Activated CD4-positive, alpha-beta T cell treated with anti-CD3 and anti-CD28 coated beads, Interleukin-2, Interleukin-4, amounts not matched to agents 100 ng/mL and 50 ng/mL, durations not matched to agents 16 hours and 8 hours (primary cell): ENCODE measurements around the gene SHCBP1.

Experiments
- DNase-seq: peaks from one replicate; pipeline ENCODE4 v3.0.0-alpha.2; 2020; ENCODE audit warnings: low spot score

The SHCBP1 gene

DNA sequence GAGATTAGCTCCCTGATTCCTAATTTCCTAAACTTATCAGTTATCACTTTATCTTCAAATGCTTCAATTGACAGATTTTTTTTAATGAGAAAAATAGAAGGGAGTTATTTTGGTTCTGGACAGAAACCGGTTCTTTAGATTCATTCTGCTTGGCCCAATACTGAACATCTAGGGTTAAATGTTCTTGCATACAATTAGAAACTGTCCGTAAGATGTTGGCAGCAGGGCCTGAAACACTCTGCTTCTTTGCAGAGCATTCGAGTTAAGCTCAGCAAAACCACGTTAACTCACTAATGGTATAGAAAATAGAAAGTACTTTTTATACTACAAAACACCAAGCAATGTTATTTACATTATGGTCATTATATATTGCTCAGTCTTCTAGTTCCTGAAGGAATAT lies 7.2 kb downstream of the SHCBP1 start:
- no peak for DNase-seq

DNA sequence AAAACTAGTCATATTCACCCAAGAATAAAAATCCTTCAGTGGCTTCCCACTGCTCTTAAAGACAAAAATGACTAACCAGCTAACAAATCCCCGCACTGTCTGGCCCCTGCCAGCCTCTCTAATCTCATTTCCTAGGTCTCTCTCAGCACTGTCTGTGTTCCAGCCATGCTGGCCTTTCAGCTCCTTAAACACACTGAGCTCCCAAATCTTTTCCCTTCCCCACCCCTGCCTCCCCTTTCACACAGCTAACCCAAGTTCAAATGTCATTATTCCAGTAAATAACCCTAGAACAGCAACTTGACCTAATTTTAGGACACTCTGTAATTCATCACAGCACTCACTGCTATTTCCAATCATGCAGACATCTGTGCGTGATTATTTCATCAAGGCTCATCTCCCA lies 7.8 kb downstream of the SHCBP1 start:
- no peak for DNase-seq

DNA sequence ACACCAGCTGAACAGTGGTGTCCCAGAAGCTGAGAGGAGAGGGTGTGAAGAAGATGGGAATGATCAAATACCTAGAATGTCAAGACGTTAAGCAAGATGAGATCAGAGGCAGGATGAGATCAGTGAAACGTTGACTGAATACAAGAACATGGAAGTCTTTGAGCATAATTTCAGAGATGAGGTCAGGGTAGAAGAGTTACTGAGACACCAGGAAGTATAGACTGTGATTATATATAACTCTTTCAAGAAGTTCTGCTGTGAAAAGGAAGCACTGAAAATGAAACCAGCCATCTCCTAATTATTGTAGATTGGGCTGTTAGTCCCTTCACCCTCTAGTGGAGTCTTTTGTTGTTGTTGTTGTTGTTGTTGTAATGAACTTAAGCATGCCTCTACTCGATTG lies 9.1 kb downstream of the SHCBP1 start:
- DNase-seq: peak; percentile 5

DNA sequence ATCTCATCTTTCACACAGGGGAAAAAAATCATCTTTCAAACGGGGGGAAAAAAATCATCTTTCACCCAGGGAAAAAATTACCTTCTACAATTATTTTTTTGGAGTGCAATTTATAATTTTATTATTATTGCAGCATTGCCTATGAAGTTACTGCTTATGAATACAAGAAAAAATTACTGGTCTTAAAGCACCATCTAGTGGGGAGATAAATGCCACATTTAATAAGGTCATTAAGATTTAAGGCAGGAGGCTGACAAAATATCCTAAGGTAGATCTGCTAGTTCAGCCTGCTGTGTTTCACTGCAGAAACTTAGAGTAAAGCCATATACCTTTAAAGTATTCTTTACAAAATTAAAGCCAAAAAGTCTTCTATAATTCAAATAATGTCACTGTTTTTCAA lies 13.7 kb downstream of the SHCBP1 start:
- DNase-seq: peak; percentile 19

DNA sequence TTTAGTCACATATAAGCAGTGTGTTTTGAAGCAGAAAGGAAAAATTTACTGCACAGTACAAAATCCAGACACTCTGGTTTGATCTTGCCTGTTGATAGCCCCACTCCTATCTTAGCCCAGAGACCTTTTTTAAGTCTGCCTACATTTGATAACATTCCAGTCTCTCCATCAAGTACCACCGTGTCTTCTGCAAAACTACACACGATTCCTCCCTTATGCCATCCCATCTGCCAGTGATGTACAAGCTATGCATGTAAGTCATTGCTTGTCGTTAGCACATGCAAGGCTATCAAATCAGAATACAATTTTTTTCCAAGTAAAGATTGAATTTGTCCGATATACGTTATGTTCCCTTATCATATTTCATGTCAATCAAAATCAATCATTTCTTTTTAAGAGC lies 14.9 kb downstream of the SHCBP1 start:
- DNase-seq: no peak

DNA sequence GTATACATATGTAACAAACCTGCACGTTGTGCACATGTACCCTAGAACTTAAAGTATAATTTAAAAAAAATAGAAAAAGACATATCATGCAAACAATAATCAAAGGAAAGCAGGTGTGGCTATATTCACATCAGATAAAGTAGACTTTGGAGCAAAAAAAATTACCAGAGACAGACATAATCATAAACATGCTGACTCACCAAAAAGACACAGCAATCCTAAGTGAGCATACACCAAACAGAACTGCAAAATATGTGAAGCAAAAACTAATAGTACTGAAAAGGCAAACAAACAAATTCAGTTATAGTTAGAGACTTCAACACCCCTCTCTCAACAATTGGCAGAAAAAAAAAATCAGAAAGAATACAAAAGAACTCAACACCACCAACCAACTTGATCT lies 29.9 kb downstream of the SHCBP1 start:
- no peak for DNase-seq

DNA sequence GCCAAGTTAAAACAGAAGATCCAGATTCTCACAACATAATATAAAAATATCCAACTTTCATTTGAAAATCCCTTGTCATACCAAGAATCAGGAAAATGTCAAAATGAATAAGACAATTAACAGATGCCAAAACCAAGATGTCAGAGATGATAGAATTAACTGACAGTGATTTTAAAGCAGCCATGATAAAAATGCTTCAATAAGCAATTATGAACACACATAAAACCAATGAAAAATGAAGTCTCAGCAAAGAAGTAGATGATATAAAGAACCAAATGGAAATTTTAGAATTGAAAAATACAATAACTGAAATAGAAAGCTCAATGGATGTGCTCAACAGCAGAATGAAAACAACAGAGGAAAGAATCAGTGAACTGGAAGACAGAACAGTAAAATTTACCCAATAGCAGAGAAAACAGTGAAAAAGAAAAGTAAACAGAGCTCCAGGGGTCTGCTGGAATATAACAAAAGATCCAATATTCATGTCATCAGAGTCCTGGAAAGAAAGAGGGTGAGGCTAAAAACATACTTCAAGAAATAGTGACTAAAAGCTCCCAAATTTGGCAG lies 35.1 kb downstream of the SHCBP1 start:
- DNase-seq: no peak

DNA sequence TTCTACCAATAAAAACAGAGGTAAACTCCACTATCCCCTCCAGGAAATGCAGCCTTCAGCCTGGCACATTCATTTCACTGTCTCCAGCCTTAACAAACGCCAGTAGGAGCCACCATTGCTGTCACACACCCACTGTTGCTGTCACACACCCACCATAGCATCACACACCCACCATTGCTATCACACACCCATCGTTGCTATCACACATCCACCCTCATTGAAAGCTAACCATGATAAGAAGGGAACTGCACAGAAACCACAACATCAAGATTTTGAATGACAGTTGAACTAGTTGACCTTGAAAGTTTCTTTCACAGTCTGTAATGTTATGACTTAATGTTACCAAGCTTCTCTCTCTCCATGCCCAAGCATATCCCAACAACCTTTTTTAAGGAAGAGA lies 38.1 kb downstream of the SHCBP1 start:
- no peak for DNase-seq

DNA sequence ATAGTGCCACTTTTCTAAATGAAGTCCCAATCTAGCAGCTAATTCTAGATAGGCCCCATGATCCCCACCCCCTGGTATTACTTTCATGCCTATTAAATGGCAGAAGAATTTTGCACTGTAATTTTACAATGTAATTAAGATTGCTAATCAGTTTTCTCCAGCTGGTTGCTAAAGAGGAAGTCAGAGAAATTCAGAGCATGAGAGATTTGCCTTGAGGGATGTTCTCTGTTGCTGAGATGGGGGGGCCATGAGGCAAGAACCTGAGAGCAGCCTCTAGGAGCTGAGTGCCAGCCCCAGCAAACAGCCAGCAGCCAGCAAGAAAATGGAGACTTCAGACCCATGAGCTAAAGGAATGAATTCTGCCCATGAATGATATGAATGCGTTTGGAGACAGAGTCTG lies 38.9 kb downstream of the SHCBP1 start:
- no peak for DNase-seq

DNA sequence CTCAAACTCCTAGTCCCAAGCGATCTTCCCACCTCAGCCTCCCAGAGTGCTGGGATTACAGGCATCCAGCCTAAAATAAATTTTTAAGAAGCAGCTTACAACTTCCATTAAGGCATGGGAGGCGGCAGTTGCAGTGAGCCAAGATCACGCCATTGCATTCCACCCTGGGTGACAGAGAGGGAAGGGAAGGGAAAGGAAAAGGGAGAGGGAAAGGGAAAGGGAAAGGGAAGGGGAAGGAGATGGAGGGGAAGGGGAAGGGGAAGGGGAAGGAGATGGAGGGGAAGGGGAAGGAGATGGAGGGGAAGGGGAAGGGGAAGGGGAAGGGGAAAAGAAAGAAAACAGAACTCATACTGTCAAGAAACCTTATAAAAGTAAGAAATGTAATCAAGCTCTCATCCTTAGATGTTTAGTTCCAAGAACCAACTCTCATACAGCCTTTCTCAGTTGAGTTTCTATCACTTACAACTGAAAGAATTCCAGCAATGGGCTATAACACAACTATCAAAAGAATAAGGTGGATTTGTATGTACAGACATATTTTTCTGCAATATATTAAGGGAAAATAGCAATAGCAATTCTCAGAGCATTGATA lies 43.1 kb downstream of the SHCBP1 start:
- no peak for DNase-seq

DNA sequence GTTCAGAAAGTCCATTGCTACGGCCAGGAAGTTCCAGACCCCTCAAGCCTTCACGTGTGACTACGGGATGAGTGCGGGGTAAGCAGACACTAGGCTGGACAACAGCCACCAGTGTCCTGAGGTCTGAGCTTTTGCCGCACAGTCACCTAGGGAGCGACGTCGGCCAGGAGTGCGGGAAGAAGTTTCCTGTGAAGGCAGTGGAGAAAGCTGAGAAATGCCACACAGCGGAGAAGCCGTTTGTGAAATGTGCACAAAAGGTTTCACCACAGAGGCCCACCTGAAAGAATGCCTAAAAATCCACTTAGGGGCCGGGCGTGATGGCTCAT lies 47.4 kb downstream of the SHCBP1 start:
- no peak for DNase-seq

DNA sequence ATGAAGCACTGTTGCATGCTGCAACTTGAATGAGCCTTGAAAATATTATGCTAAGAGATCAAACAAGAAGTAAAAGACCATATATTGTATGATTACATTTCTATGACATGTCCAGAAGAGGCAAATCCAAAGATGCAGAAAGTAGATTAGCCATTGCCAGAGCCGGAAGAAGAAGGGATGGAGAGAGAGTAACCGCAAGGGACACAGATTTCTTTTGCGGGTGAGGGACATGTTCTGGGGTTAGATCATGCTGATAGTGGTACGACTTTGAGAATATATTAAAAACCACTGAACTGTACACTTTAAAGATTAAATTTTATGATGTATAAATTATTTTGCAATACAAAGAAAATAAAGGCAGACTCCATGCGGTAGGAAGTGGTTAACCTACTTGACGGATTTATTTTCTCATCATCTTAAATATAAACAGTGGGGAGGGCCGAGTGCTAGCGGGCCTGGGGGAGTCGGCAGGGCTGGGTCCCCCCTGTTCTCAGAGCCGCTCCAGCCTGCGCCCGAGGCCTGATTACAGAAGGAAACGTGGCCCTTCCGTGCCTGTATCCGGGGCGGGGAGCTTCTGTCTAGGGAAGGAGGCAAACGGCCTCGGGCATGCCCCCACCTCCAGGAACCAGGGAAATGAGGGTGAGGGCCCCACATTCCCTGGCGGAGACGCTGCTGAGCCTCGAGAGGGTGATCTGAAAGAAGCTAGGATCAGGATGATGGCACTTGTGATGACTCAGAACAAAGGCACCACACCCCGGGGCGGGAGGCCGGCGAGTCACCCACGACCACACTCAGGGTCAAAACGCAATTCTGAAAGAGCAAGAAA lies 48.0 kb downstream of the SHCBP1 start:
- no peak for DNase-seq

DNA sequence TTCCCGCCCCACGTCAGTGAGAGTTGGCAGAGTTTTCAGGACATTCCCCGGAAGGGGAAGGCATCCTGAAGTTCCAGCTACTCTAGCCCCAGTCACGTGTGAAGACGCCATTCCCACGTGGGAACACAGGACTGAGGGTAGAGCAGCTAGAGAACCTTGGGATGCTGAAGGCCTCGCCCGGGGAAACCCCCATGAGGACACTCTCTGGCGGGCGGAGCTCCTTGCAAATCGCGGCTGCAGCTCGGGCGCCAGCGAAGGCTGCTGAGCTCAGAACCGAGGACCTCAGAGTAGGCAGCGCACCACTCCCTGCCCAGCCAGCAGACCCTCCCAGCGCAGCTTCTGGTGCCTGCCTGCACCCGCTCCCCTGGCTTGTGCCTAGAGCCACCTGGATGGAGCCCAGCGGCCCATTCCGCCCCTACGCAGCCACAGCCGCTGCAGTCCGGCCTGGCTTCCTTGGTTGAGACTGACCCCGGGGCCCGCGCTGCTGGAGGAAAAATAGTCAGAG lies 51.9 kb downstream of the SHCBP1 start:
- DNase-seq: no peak

DNA sequence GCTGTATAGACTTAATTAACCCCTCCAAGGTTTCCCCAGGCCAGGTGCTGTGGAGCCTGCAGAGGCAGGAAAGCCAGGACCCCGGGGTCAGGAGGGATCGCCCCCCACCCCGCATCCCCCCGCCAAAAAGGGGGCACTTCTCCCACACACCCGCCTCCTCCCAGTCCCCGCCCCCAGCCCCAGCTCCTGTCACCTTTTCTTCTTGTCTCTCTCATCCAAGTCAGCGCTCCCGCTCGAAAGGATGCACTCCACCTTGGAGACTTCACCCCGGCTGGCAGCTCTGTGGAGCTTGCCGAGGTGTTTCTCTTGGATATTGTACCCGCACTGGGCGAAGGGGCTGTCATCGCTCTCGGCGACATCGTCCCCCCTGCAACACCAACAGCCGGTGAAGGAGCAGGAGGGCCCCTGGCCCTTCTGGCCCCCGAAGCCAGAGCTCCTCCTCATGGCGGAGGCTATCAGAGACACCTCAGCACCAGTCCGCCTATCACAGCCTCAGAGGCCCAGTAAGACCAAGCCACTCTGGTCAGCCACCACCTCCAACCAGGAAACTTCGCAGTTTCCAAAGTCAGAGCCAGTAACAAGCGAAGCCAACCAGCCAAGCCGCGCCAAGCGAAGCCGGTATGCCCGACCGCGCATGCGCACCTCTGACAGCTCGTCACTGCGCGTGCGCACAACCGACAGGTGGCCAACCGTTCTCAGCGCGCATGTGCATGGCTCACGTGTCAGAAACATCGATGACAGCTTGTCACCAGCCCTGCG lies 52.5 kb downstream of the SHCBP1 start:
- DNase-seq: no peak

DNA sequence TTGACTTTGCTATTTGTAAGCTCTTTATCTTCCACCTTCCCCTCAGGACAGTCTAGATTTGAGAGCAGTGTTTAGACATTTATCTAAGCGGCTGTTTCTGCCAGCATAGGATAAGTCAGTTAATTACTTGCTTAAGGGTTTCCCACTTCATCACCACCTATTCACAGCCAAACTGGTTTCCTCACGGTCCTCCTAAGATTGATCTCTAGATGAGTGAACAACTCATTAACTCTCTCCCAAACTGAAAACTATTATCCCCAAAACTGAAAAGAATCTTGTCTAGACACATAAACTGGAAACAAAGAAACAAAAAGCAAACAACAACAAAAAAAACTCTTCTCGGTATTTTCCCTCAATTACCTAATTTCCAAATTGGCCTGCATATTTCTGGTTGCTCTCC lies 58.2 kb downstream of the SHCBP1 start:
- DNase-seq: no peak

DNA sequence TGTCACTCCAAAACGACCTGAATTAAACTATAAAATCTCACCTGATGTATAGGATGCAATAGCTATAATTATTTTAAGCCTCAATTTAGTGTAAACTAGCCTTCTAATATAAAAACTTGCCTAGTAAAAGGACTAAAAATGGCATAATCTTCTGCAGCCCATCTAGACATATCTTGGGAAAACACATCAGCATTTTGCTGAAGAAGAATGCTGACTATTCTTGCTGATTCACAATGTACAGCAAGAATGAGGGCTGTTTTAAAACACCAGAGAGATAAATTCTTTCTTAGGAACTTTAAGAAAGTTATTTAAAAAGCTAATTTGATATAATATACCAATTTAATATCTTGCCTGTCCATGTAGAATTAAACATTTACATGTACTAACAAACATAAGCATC lies 63.2 kb downstream of the SHCBP1 start:
- DNase-seq: no peak

DNA sequence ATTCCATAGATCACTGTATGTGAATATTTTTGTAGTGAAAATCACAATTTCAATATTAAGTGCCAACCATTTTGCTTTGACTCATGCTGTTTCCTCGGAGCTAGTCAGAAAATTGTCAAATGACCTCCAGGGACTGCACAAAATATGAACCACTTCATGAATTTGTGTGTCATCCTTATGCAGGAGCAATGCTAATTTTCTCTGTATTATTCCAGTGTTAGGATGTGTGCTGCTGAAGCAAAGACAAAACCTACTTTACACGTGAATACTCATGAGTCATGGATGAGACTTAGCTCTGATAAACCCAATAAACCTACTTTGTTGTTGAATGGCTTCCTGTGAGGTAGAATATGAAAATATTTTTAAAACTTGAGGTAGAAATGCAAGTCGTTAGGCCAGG lies 65.2 kb downstream of the SHCBP1 start:
- no peak for DNase-seq

DNA sequence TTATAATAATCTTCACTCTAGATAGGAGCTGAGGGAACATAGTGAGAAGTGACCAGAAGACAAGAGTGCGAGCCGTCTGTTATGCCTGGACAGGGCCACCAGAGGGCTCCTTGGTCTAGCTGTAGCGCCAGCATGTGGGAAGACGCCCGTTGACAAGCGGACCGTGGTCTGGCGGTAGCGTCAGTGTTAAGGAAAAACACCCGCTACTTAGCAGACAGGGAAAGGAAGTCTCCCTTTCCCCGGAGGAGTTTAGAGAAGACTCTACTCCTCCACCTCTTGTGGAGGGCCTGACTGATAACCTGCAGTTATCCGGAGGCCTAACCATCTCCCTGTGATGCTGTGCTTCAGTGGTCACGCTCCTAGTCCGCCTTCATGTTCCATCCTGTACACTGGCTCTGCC lies 66.7 kb downstream of the SHCBP1 start:
- DNase-seq: peak; percentile 60

DNA sequence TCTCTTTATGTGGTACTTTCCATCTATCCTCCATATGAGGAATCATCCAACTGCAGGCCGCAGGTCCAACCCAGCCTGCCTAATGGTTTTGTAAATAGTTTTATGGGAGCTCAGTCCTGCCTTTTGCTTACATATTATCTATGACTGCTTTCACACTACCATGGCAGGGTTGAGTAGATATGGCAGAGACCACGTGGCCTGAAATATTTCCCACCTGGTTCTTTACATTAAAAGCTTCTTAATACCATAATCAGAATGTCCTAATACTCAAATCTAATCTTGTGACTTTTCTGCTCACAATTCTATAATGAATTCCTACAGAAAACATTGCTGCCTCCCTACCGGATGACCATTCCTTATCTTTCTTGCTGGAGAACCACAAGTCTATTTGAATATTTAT lies 71.7 kb downstream of the SHCBP1 start:
- no peak for DNase-seq
